Esophagus squamous epithelium (tissue), 5 donors: Measurements from ENCODE around the gene SHPK. TPM values are rescaled to one million over a fixed set of nuclear protein-coding genes. Genes with fewer than 3 reads are reported as not detected.

ENCODE experiments used
- DNase-seq: peaks from one replicate; lab custom pipeline; 2025; lab: John Stamatoyannopoulos, UW
- H3K27ac ChIP-seq, 4 donors: fragments of 200-600 bp; sonication (generic); one replicate each; pipeline ENCODE4 v1.5.1; 2016 to 2019; ENCODE audit warnings: mild to moderate bottlenecking in 1 of 4
- H3K27me3 ChIP-seq, 4 donors: fragments of 200-600 bp; sonication (generic); 1 replicate in 3 of 4; 2 replicates in 1 of 4; pipeline versions ENCODE4 v1.5.1 to v1.6.0; 2017 to 2021; ENCODE audit warnings: antibody characterized with exemption in 1 of 4
- H3K36me3 ChIP-seq, 3 donors: fragments of 200-600 bp; sonication (generic); one replicate each; pipeline ENCODE4 v1.5.1; 2016 to 2019
- H3K4me1 ChIP-seq, 3 donors: fragments of 200-600 bp; sonication (generic); one replicate each; pipeline ENCODE4 v1.5.1; 2017 to 2019
- H3K4me3 ChIP-seq, 4 donors: fragments of 200-600 bp; sonication (generic); 1 replicate in 3 of 4; 2 replicates in 1 of 4; pipeline ENCODE4 v1.5.1; 2016 to 2019; ENCODE audit warnings: mild to moderate bottlenecking in 2 of 4, moderate library complexity in 1 of 4
- H3K9me3 ChIP-seq, 3 donors: fragments of 200-600 bp; sonication (generic); one replicate each; pipeline ENCODE4 v1.5.1; 2016 to 2019
- CTCF ChIP-seq, 6 experiments: fragments of 450-650 bp in 4 of 6; fragments of 200-600 bp in 2 of 6; sonication (generic) in 2 of 6; IDR thresholded peaks; one replicate each; pipeline ENCODE4 v1.5.1; 2016 to 2019; ENCODE audit warnings: antibody characterized with exemption in 6 of 6, mild to moderate bottlenecking in 4 of 6, moderate library complexity in 4 of 6
- POLR2A ChIP-seq, 4 donors: fragments of 450-650 bp; IDR thresholded peaks; one replicate each; pipeline ENCODE4 v1.6.1; 2017; ENCODE audit warnings: antibody characterized with exemption in 4 of 4, mild to moderate bottlenecking in 4 of 4, moderate library complexity in 3 of 4
- WGBS, 2 donors: methylation state at CpG; one replicate each; pipeline ENCODE4 v1.1.5; 2018; 5-methylcytosine and 5-hydroxymethylcytosine counted together
- intact Hi-C: fragments of 100-400 bp; cut with DNase I; formaldehyde crosslinking; loops from one replicate; pipeline ENCODE4 v1.15.0; 2022
- total RNA-seq, 4 donors: library from RNA; depleted of rRNA; stranded (reverse); fragments of >200 nt; gene quantifications; one replicate each; pipeline ENCODE4 v1.1.0, GENCODE V29; 2016
- donor health status: DM: yes; HTN: yes; CAD: no.

The SHPK gene
- total RNA-seq, 4 donors from 2014 or later: 10.8 to 16.8 (median 14.3) TPM

- no peak overlapping the region for H3K4me3 ChIP-seq
- peaks cover 0 to 27% (median 8%) of the 10 kb centered on the region in 3 donors for H3K36me3 ChIP-seq
- DNase-seq: no peak
- peaks cover 23 to 53% (median 27%) of the 10 kb centered on the region in 3 donors for H3K4me1 ChIP-seq
- H3K27ac ChIP-seq: no peak overlapping the region
- H3K9me3 ChIP-seq: no peaks in the 10 kb centered on the region
- intact Hi-C loops: no loop called here
- no peak for TF ChIP-seq POLR2A (IDR thresholded peaks at IDR 0.05)
- TF ChIP-seq CTCF (IDR thresholded peaks at IDR 0.05): no peak
- H3K27me3 ChIP-seq: no peaks in the 10 kb centered on the region
- WGBS, 2 donors: 35 to 80% methylated on average over 2 to 7 of the region's 7 CpGs
Measured at GRCh38 chr17:3657588-3657869, 21.5 kb upstream of the SHPK start.

GRCh38 chr17:3656755-3657587, 20.9 kb upstream of the SHPK start:
- H3K9me3 ChIP-seq: no peaks in the 10 kb centered on the region
- no peak for DNase-seq
- H3K36me3 ChIP-seq: peaks cover 0 to 21% (median 8%) of the 10 kb centered on the region in 3 donors
- TF ChIP-seq POLR2A (IDR thresholded peaks at IDR 0.05): no peak
- TF ChIP-seq CTCF (IDR thresholded peaks at IDR 0.05): no peak
- no peak overlapping the region for H3K4me3 ChIP-seq
- H3K4me1 ChIP-seq: peaks cover 23 to 53% (median 27%) of the 10 kb centered on the region in 3 donors
- intact Hi-C loops: no loop called here
- H3K27ac ChIP-seq: no peak overlapping the region
- H3K27me3 ChIP-seq: no peaks in the 10 kb centered on the region
- 74 to 84% methylated on average over 6 to 8 of the region's 16 CpGs for WGBS, 2 donors

- peaks cover 23 to 50% (median 27%) of the 10 kb centered on the region in 3 donors for H3K4me1 ChIP-seq
- no peak overlapping the region for H3K4me3 ChIP-seq
- intact Hi-C loops: no loop called here
- TF ChIP-seq CTCF (IDR thresholded peaks at IDR 0.05) (no peak), POLR2A (IDR thresholded peaks at IDR 0.05) (no peak)
- DNase-seq: no peak
- no peak overlapping the region for H3K27ac ChIP-seq
- 100% methylated on average over 1 of the region's 16 CpGs; no CpG with 5 or more reads in 1 of the 2 donors for WGBS, 2 donors
- H3K27me3 ChIP-seq: no peaks in the 10 kb centered on the region
- peaks cover 0 to 15% (median 5%) of the 10 kb centered on the region in 3 donors for H3K36me3 ChIP-seq
- no peaks in the 10 kb centered on the region for H3K9me3 ChIP-seq
Measured at GRCh38 chr17:3656353-3656752, 20.3 kb upstream of the SHPK start.

GRCh38 chr17:3655766-3656165, 19.7 kb upstream of the SHPK start:
- TF ChIP-seq CTCF (IDR thresholded peaks at IDR 0.05) (no peak), POLR2A (IDR thresholded peaks at IDR 0.05) (no peak)
- peaks cover 23 to 44% (median 27%) of the 10 kb centered on the region in 3 donors for H3K4me1 ChIP-seq
- no peak overlapping the region for H3K4me3 ChIP-seq
- no peaks in the 10 kb centered on the region for H3K27me3 ChIP-seq
- peaks cover 0 to 9% (median 0%) of the 10 kb centered on the region in 3 donors for H3K36me3 ChIP-seq
- no peak overlapping the region for H3K27ac ChIP-seq
- no peak for DNase-seq
- 64 to 85% methylated on average over 6 of the region's 11 CpGs for whole genome bisulfite sequencing, 2 donors
- H3K9me3 ChIP-seq: no peaks in the 10 kb centered on the region
- intact Hi-C loops: no loop called here

GRCh38 chr17:3647769-3648555, 11.9 kb upstream of the SHPK start:
- TF ChIP-seq POLR2A (IDR thresholded peaks at IDR 0.05) (no peak), CTCF (IDR thresholded peaks at IDR 0.05) (peak in 5 of 6 experiments; percentile 26 to 68 (median 29))
- Histone ChIP-seq H3K4me1 (no peaks in the 10 kb centered on the region), H3K4me3 (no peak overlapping the region), H3K27ac (no peak overlapping the region), H3K9me3 (no peaks in the 10 kb centered on the region), H3K36me3 (peaks cover 0 to 58% (median 0%) of the 10 kb centered on the region in 3 donors), H3K27me3 (no peaks in the 10 kb centered on the region)
- no peak for DNase-seq
- 58 to 60% methylated on average over 17 to 20 of the region's 20 CpGs for WGBS, 2 donors
- intact Hi-C loops: no loop called here
